HepG2 (cell line): ENCODE data around the gene ANO6. TPM values are rescaled to one million over a fixed set of nuclear protein-coding genes. Genes with fewer than 3 reads are reported as not detected.

ENCODE experiments used
- ATAC-seq: fragments of 200-7000 bp; cut with Tn5 transposase; 3 replicates; pipeline ENCODE4 v1.9.1; 2020; ENCODE audit warnings: mild to moderate bottlenecking, moderate library complexity
- BruUV-seq: library from RNA; stranded (reverse); fragments of 400-500 nt; replicated peaks from 2 replicates; lab custom pipeline; 2021; lab: Mats Ljungman, UMichigan
- CTCF ChIA-PET: fragments of 300-600 bp; formaldehyde crosslinking; extraction: SDS; loops from one replicate; lab custom pipeline; 2021; ENCODE audit warnings: low total read pairs, inconsistent platforms, low intra/inter-chr PET ratio; lab: Yijun Ruan, JAX
- POLR2A ChIA-PET: fragments of 350-600 bp; sonication (Branson Sonifier 250); formaldehyde crosslinking; loops from one replicate; lab custom pipeline; 2020; ENCODE audit warnings: antibody characterized with exemption, inconsistent platforms; lab: Yijun Ruan, JAX
- DNase-seq: peaks from one replicate; pipeline ENCODE4 v3.0.0-alpha.2; 2015; ENCODE audit warnings: low spot score
- FAIRE-seq: peaks from 3 replicates; lab custom pipeline; 2011; peaks lifted over from hg19 to GRCh38; lab: Jason Lieb, UNC
- H2AFZ ChIP-seq: one replicate; pipeline ENCODE4 v1.6.1; 2011; ENCODE audit warnings: low read length, inconsistent platforms
- H3K27ac ChIP-seq: fragments of 300-600 bp; 3 replicates; pipeline ENCODE4 v1.8.0; 2011; ENCODE audit warnings: mixed run types, mild to moderate bottlenecking, mixed read lengths, low read length, inconsistent platforms; ENCODE audit not compliant: insufficient read depth; ENCODE audit errors: extremely low read length
- H3K27me3 ChIP-seq, 2 experiments: fragments of 200-600 bp in 1 of 2; 2 replicates in 1 of 2; 3 replicates in 1 of 2; pipeline versions ENCODE4 v1.6.0 to v1.8.0; 2011; ENCODE audit warnings: low read length in 2 of 2, mild to moderate bottlenecking in 2 of 2, moderate library complexity in 2 of 2, inconsistent platforms in 1 of 2; ENCODE audit not compliant: insufficient read depth in 2 of 2, control insufficient read depth in 1 of 2
- H3K36me3 ChIP-seq, 2 experiments: fragments of 200-600 bp in 1 of 2; replicated peaks in 1 of 2; 2 replicates in 1 of 2; 3 replicates in 1 of 2; pipeline versions ENCODE4 v1.5.1 to v1.8.0; 2011; ENCODE audit warnings: low read length in 2 of 2, inconsistent platforms in 1 of 2; ENCODE audit not compliant: insufficient read depth in 2 of 2, control insufficient read depth in 1 of 2
- H3K4me1 ChIP-seq: 2 replicates; pipeline ENCODE4 v1.5.1; 2012; ENCODE audit warnings: low read length, inconsistent platforms; ENCODE audit not compliant: insufficient read depth
- H3K4me2 ChIP-seq: 2 replicates; pipeline ENCODE4 v1.6.0; 2011; ENCODE audit warnings: low read depth, low read length, inconsistent platforms
- H3K4me3 ChIP-seq, 3 experiments: fragments of 200-600 bp in 1 of 3; sonication (generic), shearing (Covaris generic) in 1 of 3; replicated peaks in 1 of 3; 2 replicates each; pipeline ENCODE4 v1.5.1; 2011 to 2016; ENCODE audit warnings: low read length in 3 of 3, inconsistent platforms in 2 of 3, low read depth in 2 of 3, mild to moderate bottlenecking in 2 of 3, control low read depth in 1 of 3, mixed read lengths in 1 of 3; ENCODE audit not compliant: insufficient read depth in 1 of 3
- H3K79me2 ChIP-seq: one replicate; pipeline ENCODE4 v1.6.1; 2011; ENCODE audit warnings: low read length, inconsistent platforms; ENCODE audit not compliant: insufficient read depth
- H3K9ac ChIP-seq: 2 replicates; pipeline ENCODE4 v1.6.0; 2011; ENCODE audit warnings: mild to moderate bottlenecking, low read depth, low read length, inconsistent platforms; ENCODE audit not compliant: insufficient read depth
- H3K9me3 ChIP-seq: 2 replicates; pipeline ENCODE4 v1.5.1; 2012; ENCODE audit warnings: mild to moderate bottlenecking, low read length
- H4K20me1 ChIP-seq: 2 replicates; pipeline ENCODE4 v1.6.0; 2011; ENCODE audit warnings: inconsistent platforms, mild to moderate bottlenecking, low read length, moderate library complexity; ENCODE audit not compliant: insufficient read depth
- ATF1 ChIP-seq: IDR thresholded peaks from 2 replicates; pipeline ENCODE4 v1.6.1; 2016; ENCODE audit warnings: mild to moderate bottlenecking, control low read depth
- NFIB ChIP-seq: sonication (generic); formaldehyde crosslinking; IDR thresholded peaks from 2 replicates; pipeline ENCODE4 v1.9.0; 2021; ENCODE audit warnings: missing genetic modification reagents, mild to moderate bottlenecking, borderline replicate concordance
- PAWR ChIP-seq: sonication (generic); formaldehyde crosslinking; IDR thresholded peaks from 2 replicates; pipeline ENCODE4 v1.4.0; 2020; ENCODE audit warnings: missing genetic modification reagents, mild to moderate bottlenecking, borderline replicate concordance
- ZBTB7B ChIP-seq: sonication (generic); formaldehyde crosslinking; IDR thresholded peaks from 2 replicates; pipeline ENCODE4 v1.4.0; 2020; ENCODE audit warnings: missing genetic modification reagents
- ZNF432 ChIP-seq: sonication (generic); formaldehyde crosslinking; IDR thresholded peaks from 2 replicates; pipeline ENCODE4 v1.5.0; 2020; ENCODE audit warnings: missing genetic modification reagents, mild to moderate bottlenecking, borderline replicate concordance
- WGBS: methylation state at CpG from one replicate; pipeline ENCODE4 v1.1.6; 2017; ENCODE audit warnings: low lambda C conversion rate; 5-methylcytosine and 5-hydroxymethylcytosine counted together
- in situ Hi-C: cut with HindIII; loops from 2 replicates; pipeline ENCODE4 v1.10.0; 2017; ENCODE audit warnings: low pct_unique_long_range_greater_than_20kb; ENCODE audit not compliant: extremely low pct_ligation_motif_present
- intact Hi-C: fragments of 100-400 bp; cut with micrococcal nuclease; formaldehyde crosslinking; loops from one replicate; pipeline ENCODE4 v1.10.0; 2022; ENCODE audit not compliant: unreplicated experiment
- polyA plus RNA-seq, 8 experiments: library from polyadenylated mRNA; depleted of rRNA in 3 of 8; stranded (reverse) in 7 of 8; unstranded in 1 of 8; fragments of >200 nt; fragmentation: Illumina TruSeq in 4 of 8; extraction: Trizol in 4 of 8; gene quantifications; 2 replicates each; pipeline versions ENCODE4 v1.2.1 to v1.2.3, GENCODE V29; 2011 to 2016; ENCODE audit warnings: low read depth in 4 of 8, missing spikeins in 1 of 8, mixed read lengths in 1 of 8; ENCODE audit not compliant: insufficient read depth in 1 of 8
- total RNA-seq, 5 experiments: library from RNA; depleted of rRNA; stranded (reverse); fragments of >200 nt; fragmentation: Illumina TruSeq; extraction: Trizol; gene quantifications; 2 replicates each; pipeline ENCODE4 v1.2.3, GENCODE V29; 2016; ENCODE audit warnings: low read depth in 1 of 5
- TF ChIP-seq, protein P1 (sequence below): sonication (generic); formaldehyde crosslinking; IDR thresholded peaks from 2 replicates; pipeline ENCODE4 v1.4.0; 2020; ENCODE audit warnings: missing genetic modification reagents
- TF ChIP-seq, protein P2 (sequence below): sonication (generic); formaldehyde crosslinking; IDR thresholded peaks from 2 replicates; pipeline ENCODE4 v1.5.0; 2020; ENCODE audit warnings: missing genetic modification reagents, mild to moderate bottlenecking, borderline replicate concordance
- TF ChIP-seq, protein P3 (sequence below): sonication (generic); formaldehyde crosslinking; IDR thresholded peaks from 2 replicates; pipeline ENCODE4 v1.9.0; 2021; ENCODE audit warnings: mild to moderate bottlenecking, missing genetic modification reagents

Gene ANO6
- total and polyA plus RNA-seq, 2 of the 13 experiments (the other 11 are each of a cell fraction or from before 2014, with no cell fraction given): 37.8 to 57.1 TPM

DNA sequence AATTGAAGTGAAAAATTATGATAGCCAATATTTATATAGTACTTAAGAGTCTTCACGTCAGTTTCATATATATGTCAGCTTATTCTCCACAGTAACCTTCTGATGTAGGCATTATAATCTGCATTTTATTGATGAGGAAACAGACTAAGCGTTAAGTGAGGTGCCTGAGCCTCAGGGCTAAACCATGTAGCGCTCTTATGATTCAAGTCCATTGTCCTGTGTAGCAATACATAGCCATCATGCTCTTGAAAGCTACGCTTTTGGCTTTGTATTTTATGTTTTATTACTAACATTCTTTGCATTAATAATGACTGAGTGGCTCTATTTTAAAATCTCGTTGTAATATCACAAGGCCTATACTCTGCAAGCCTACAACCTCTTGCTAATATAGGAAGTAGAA, 79.0 kb downstream of the ANO6 start:
- TF ChIP-seq ZBTB7B (CRISPR knock-in tag) (no peak), ZNF432 (CRISPR knock-in tag) (no peak), ATF1 (CRISPR knock-in tag) (no peak)
- TF ChIP-seq, protein P1, sequence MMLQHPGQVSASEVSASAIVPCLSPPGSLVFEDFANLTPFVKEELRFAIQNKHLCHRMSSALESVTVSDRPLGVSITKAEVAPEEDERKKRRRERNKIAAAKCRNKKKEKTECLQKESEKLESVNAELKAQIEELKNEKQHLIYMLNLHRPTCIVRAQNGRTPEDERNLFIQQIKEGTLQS (CRISPR knock-in tag): no peak
- Histone ChIP-seq H3K27ac (no peak overlapping the region), H3K9me3 (no peaks in the 10 kb centered on the region), H3K79me2 (peaks cover 2% of the 10 kb centered on the region), H3K4me3 (no peak overlapping the region), H3K4me1 (no peaks in the 10 kb centered on the region), H3K9ac (no peak overlapping the region), H2AFZ (no peak overlapping the region), H3K36me3 (0 out of 5 replicates have a peak, but pooled peaks cover 0 to 2% of the 10 kb centered on the region in 2 experiments), H4K20me1 (peaks cover 3% of the 10 kb centered on the region; the same call in 1 of the 2 replicates), H3K4me2 (no peak overlapping the region), H3K27me3 (no peaks in the 10 kb centered on the region)
- FAIRE-seq (no peak), DNase-seq (no peak), ATAC-seq (no peak)
- BruUV-seq: no TSS peak
- ChIA-PET POLR2A (no interaction called here), CTCF (no interaction called here)
- in situ Hi-C loops: no loop called here
- 97% methylated on average over 5 of the region's 5 CpGs for WGBS
- intact Hi-C loops: no loop called here

DNA sequence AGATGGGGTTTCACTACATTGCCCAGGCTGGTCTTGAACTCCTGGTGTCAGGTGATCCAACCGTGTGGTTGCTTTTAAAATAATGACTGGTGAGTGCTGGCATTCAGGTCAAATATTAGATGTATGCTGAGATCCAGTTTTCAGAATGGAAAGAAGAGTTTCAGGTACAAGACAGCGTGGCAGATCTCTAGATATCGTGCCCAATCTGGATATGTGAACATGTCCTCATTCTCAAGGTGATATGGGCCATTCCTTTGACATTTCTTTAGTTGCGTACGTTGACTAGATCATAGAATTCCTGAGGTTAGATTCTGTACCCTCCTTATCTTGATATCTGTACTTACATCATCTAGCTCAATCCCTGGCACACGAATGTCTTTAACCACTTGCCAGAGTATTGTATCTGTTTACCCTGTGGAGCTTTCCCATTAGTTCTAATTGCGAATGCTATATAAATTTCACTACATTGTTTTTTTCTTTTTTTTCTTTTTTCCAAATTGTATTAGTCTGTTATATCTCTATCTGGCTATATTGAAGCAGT, 80.2 kb downstream of the ANO6 start:
- POLR2A ChIA-PET: no interaction called here
- H3K9me3 ChIP-seq: no peaks in the 10 kb centered on the region
- H3K36me3 ChIP-seq: no peaks in the 10 kb centered on the region
- H3K27me3 ChIP-seq: no peaks in the 10 kb centered on the region
- BruUV-seq: no TSS peak
- H3K27ac ChIP-seq: no peak overlapping the region
- DNase-seq (peak; percentile 15), FAIRE-seq (no peak), ATAC-seq (no peak)
- WGBS: 79% methylated on average over 7 of the region's 7 CpGs
- H4K20me1 ChIP-seq: peaks cover 3% of the 10 kb centered on the region; the same call in 1 of the 2 replicates
- CTCF ChIA-PET: no interaction called here
- no peak overlapping the region for H3K4me2 ChIP-seq
- H3K9ac ChIP-seq: no peak overlapping the region
- H3K79me2 ChIP-seq: peaks cover 5% of the 10 kb centered on the region
- in situ Hi-C loops: no loop called here
- intact Hi-C loops: no loop called here
- H3K4me3 ChIP-seq: no peak overlapping the region
- H3K4me1 ChIP-seq: no peaks in the 10 kb centered on the region
- H2AFZ ChIP-seq: no peak overlapping the region
- no peak for TF ChIP-seq PAWR (CRISPR knock-in tag)
- TF ChIP-seq, protein P2, sequence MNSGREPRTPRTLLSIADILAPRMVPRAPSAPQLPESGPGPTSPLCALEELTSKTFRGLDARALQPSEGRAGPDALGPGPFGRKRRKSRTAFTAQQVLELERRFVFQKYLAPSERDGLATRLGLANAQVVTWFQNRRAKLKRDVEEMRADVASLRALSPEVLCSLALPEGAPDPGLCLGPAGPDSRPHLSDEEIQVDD (CRISPR knock-in tag): no peak
- TF ChIP-seq, protein P3, sequence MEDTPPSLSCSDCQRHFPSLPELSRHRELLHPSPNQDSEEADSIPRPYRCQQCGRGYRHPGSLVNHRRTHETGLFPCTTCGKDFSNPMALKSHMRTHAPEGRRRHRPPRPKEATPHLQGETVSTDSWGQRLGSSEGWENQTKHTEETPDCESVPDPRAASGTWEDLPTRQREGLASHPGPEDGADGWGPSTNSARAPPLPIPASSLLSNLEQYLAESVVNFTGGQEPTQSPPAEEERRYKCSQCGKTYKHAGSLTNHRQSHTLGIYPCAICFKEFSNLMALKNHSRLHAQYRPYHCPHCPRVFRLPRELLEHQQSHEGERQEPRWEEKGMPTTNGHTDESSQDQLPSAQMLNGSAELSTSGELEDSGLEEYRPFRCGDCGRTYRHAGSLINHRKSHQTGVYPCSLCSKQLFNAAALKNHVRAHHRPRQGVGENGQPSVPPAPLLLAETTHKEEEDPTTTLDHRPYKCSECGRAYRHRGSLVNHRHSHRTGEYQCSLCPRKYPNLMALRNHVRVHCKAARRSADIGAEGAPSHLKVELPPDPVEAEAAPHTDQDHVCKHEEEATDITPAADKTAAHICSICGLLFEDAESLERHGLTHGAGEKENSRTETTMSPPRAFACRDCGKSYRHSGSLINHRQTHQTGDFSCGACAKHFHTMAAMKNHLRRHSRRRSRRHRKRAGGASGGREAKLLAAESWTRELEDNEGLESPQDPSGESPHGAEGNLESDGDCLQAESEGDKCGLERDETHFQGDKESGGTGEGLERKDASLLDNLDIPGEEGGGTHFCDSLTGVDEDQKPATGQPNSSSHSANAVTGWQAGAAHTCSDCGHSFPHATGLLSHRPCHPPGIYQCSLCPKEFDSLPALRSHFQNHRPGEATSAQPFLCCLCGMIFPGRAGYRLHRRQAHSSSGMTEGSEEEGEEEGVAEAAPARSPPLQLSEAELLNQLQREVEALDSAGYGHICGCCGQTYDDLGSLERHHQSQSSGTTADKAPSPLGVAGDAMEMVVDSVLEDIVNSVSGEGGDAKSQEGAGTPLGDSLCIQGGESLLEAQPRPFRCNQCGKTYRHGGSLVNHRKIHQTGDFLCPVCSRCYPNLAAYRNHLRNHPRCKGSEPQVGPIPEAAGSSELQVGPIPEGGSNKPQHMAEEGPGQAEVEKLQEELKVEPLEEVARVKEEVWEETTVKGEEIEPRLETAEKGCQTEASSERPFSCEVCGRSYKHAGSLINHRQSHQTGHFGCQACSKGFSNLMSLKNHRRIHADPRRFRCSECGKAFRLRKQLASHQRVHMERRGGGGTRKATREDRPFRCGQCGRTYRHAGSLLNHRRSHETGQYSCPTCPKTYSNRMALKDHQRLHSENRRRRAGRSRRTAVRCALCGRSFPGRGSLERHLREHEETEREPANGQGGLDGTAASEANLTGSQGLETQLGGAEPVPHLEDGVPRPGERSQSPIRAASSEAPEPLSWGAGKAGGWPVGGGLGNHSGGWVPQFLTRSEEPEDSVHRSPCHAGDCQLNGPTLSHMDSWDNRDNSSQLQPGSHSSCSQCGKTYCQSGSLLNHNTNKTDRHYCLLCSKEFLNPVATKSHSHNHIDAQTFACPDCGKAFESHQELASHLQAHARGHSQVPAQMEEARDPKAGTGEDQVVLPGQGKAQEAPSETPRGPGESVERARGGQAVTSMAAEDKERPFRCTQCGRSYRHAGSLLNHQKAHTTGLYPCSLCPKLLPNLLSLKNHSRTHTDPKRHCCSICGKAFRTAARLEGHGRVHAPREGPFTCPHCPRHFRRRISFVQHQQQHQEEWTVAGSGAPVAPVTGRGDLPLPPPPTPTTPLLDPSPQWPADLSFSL (CRISPR knock-in tag): no peak
- no peak for TF ChIP-seq NFIB
